Keratinocyte (primary cell): Measurements from ENCODE around the gene PSMD7. TPM values are rescaled to one million over a fixed set of nuclear protein-coding genes. Genes with fewer than 3 reads are reported as not detected.

Experiments used
- DNase-seq: peaks from one replicate; pipeline ENCODE4 v3.0.0-alpha.2; 2011; ENCODE audit warnings: low read depth, missing footprints, low spot score
- FAIRE-seq: peaks from 2 replicates; lab custom pipeline; 2011; peaks lifted over from hg19 to GRCh38; lab: Jason Lieb, UNC
- H2AFZ ChIP-seq: 2 replicates; pipeline ENCODE4 v1.6.0; 2012; ENCODE audit warnings: low read length, control low read depth, inconsistent platforms; ENCODE audit not compliant: control insufficient read depth
- H3K27ac ChIP-seq: 2 replicates; pipeline ENCODE4 v1.5.1; 2011; ENCODE audit warnings: low read length; ENCODE audit not compliant: control insufficient read depth, insufficient read depth
- H3K27me3 ChIP-seq: 3 replicates; pipeline ENCODE4 v1.6.0; 2011; ENCODE audit warnings: low read length; ENCODE audit not compliant: control insufficient read depth, insufficient read depth; ENCODE audit errors: extremely low read depth
- H3K36me3 ChIP-seq, 2 experiments: 2 replicates in 1 of 2; 3 replicates in 1 of 2; pipeline ENCODE4 v1.5.1; 2011; ENCODE audit warnings: low read length in 2 of 2, mild to moderate bottlenecking in 1 of 2; ENCODE audit not compliant: control insufficient read depth in 2 of 2, insufficient read depth in 2 of 2; ENCODE audit errors: extremely low read depth in 1 of 2
- H3K4me1 ChIP-seq: 3 replicates; pipeline ENCODE4 v1.5.1; 2011; ENCODE audit warnings: low read length; ENCODE audit not compliant: control insufficient read depth, insufficient read depth; ENCODE audit errors: extremely low read depth
- H3K4me2 ChIP-seq: 3 replicates; pipeline ENCODE4 v1.6.0; 2011; ENCODE audit warnings: low read depth, low read length; ENCODE audit not compliant: control insufficient read depth, insufficient read depth; ENCODE audit errors: extremely low read depth
- H3K4me3 ChIP-seq, 3 experiments: fragments of 200-600 bp in 1 of 3; sonication (generic) in 1 of 3; 2 replicates in 2 of 3; 3 replicates in 1 of 3; pipeline ENCODE4 v1.5.1; 2011 to 2016; ENCODE audit warnings: low read length in 3 of 3, mild to moderate bottlenecking in 3 of 3, control low read depth in 2 of 3, inconsistent platforms in 1 of 3, low read depth in 1 of 3, mixed read lengths in 1 of 3, mixed run types in 1 of 3, moderate library complexity in 1 of 3; ENCODE audit not compliant: control insufficient read depth in 2 of 3, insufficient read depth in 2 of 3; ENCODE audit errors: extremely low read depth in 1 of 3
- H3K79me2 ChIP-seq: 2 replicates; pipeline ENCODE4 v1.6.0; 2012; ENCODE audit warnings: low read length; ENCODE audit not compliant: control insufficient read depth, insufficient read depth
- H3K9ac ChIP-seq: 3 replicates; pipeline ENCODE4 v1.6.0; 2011; ENCODE audit warnings: low read length; ENCODE audit not compliant: control insufficient read depth, insufficient read depth; ENCODE audit errors: extremely low read depth
- H3K9me1 ChIP-seq: 3 replicates; pipeline ENCODE4 v1.6.0; 2011; ENCODE audit warnings: low read length; ENCODE audit not compliant: control insufficient read depth, insufficient read depth; ENCODE audit errors: extremely low read depth
- H3K9me3 ChIP-seq: 2 replicates; pipeline ENCODE4 v1.5.1; 2012; ENCODE audit warnings: low read depth, low read length; ENCODE audit not compliant: control insufficient read depth
- H4K20me1 ChIP-seq: 3 replicates; pipeline ENCODE4 v1.6.0; 2011; ENCODE audit warnings: low read length; ENCODE audit not compliant: control insufficient read depth, insufficient read depth; ENCODE audit errors: extremely low read depth
- CTCF ChIP-seq, 3 experiments: IDR thresholded peaks in 1 of 3; conservative IDR thresholded peaks in 1 of 3; optimal IDR thresholded peaks in 1 of 3; 2 replicates in 2 of 3; 3 replicates in 1 of 3; pipeline versions ENCODE3 to v1.5.1; 2011; ENCODE audit warnings: low read length in 3 of 3, mild to moderate bottlenecking in 3 of 3, moderate library complexity in 2 of 3, control low read depth in 1 of 3, inconsistent platforms in 1 of 3; ENCODE audit not compliant: insufficient read depth in 2 of 3; ENCODE audit errors: extremely low read depth in 1 of 3
- EZH2 ChIP-seq: IDR thresholded peaks from one replicate; pipeline ENCODE4 v1.6.1; 2012; ENCODE audit warnings: inconsistent platforms, mild to moderate bottlenecking, low read length, moderate library complexity
- dilution Hi-C: fragments of 300-500 bp; cut with MboI; formaldehyde crosslinking; loops from one replicate; pipeline ENCODE4 v1.7.0; 2020; ENCODE audit warnings: low sequenced_read_pairs; ENCODE audit not compliant: extremely low pct_ligation_motif_present
- polyA plus RNA-seq, 5 experiments: library from polyadenylated mRNA; depleted of rRNA in 3 of 5; stranded (reverse) in 3 of 5; stranded (forward) in 1 of 5; unstranded in 1 of 5; fragments of >200 nt; gene quantifications; 1 replicate in 1 of 5; 2 replicates in 3 of 5; 3 replicates in 1 of 5; pipeline versions ENCODE4 v1.2.1 to v1.2.3, GENCODE V29; 2011 to 2012; ENCODE audit warnings: missing spikeins in 2 of 5, low read depth in 1 of 5, low replicate concordance in 1 of 5

Gene PSMD7
- polyA plus RNA-seq, 1 donor (not counting 4 experiments of a cell fraction or from before 2014, with no cell fraction given) = 130 TPM

GRCh38 chr16:74305978-74306784 is 9.6 kb downstream of the PSMD7 start:
- no peaks in the 10 kb centered on the region for H3K27me3 ChIP-seq
- H3K27ac ChIP-seq = no peak overlapping the region
- H4K20me1 ChIP-seq = peaks cover 5% of the 10 kb centered on the region
- H3K4me1 ChIP-seq = no peaks in the 10 kb centered on the region
- no peaks in the 10 kb centered on the region for H3K9me1 ChIP-seq
- TF ChIP-seq CTCF (optimal IDR thresholded peaks at IDR 0.05 in 1 of 3, IDR thresholded peaks at IDR 0.05 in 1 of 3, conservative IDR thresholded peaks at IDR 0.05 in 1 of 3; ENCODE audit: extremely low read depth in 1 of 3, insufficient read depth in 2 of 3, low read length in 3 of 3) = no peak
- TF ChIP-seq EZH2 = no peak
- dilution Hi-C loops = no loop called here
- H3K79me2 ChIP-seq = peaks cover 1% of the 10 kb centered on the region
- FAIRE-seq (no peak), DNase-seq (no peak)
- H3K9ac ChIP-seq = no peak overlapping the region
- no peak overlapping the region for H3K4me2 ChIP-seq
- no peaks in the 10 kb centered on the region for H3K9me3 ChIP-seq
- no peak overlapping the region for H2AFZ ChIP-seq
- peaks cover 36 to 41% of the 10 kb centered on the region in 2 experiments for H3K36me3 ChIP-seq
- no peak overlapping the region for H3K4me3 ChIP-seq

- Histone ChIP-seq H3K4me2 (no peak overlapping the region), H3K9me1 (no peaks in the 10 kb centered on the region), H2AFZ (no peak overlapping the region), H3K27me3 (no peaks in the 10 kb centered on the region), H3K9me3 (no peaks in the 10 kb centered on the region), H3K79me2 (no peaks in the 10 kb centered on the region), H3K27ac (no peak overlapping the region), H4K20me1 (peaks cover 5% of the 10 kb centered on the region), H3K4me3 (no peak overlapping the region), H3K4me1 (no peaks in the 10 kb centered on the region), H3K9ac (no peak overlapping the region), H3K36me3 (peaks cover 26 to 30% of the 10 kb centered on the region in 2 experiments)
- no peak for DNase-seq
- TF ChIP-seq CTCF (optimal IDR thresholded peaks at IDR 0.05 in 1 of 3, IDR thresholded peaks at IDR 0.05 in 1 of 3, conservative IDR thresholded peaks at IDR 0.05 in 1 of 3; ENCODE audit: extremely low read depth in 1 of 3, insufficient read depth in 2 of 3, low read length in 3 of 3) (no peak), EZH2 (no peak)
- no peak for FAIRE-seq
- dilution Hi-C loops = no loop called here
Observed at GRCh38 chr16:74307383-74307782, 10.8 kb downstream of the PSMD7 start.
